Naive thymus-derived CD4-positive, alpha-beta T cell (primary cell): ENCODE data around the gene FBXO46. TPM values are rescaled to one million over a fixed set of nuclear protein-coding genes. Genes with fewer than 3 reads are reported as not detected.
"Not testable (repeated sequence)": the region's sequence is repeated elsewhere in the genome, so short reads cannot be mapped to it uniquely, and the experiment has no call there.

Experiments used
- ATAC-seq: fragments of 150-1000 bp; cut with Tn5 transposase; 2 replicates; pipeline ENCODE4 v1.10.0; 2021; ENCODE audit warnings: mild to moderate bottlenecking, moderate library complexity
- CTCF ChIA-PET: fragments of 350-600 bp; sonication (Branson Sonifier 250); formaldehyde crosslinking; loops from one replicate; lab custom pipeline; 2021; ENCODE audit warnings: antibody characterized with exemption; lab: Charles Lee
- POLR2A ChIA-PET: fragments of 350-600 bp; sonication (Branson Sonifier 250); formaldehyde crosslinking; loops from one replicate; lab custom pipeline; 2021; ENCODE audit warnings: antibody characterized with exemption, inconsistent platforms; lab: Charles Lee
- DNase-seq, 9 donors: peaks; one replicate each; pipeline versions ENCODE4 v3.0.0 to v3.0.0-alpha.2; 2020 to 2022; ENCODE audit warnings: mixed read lengths in 1 of 9
- H3K27ac ChIP-seq: one replicate; pipeline ENCODE4 v1.7.0; 2013; ENCODE audit warnings: mild to moderate bottlenecking, low read depth, low read length, moderate library complexity
- H3K27me3 ChIP-seq, 2 donors: one replicate each; pipeline ENCODE4 v1.7.0; 2013; ENCODE audit warnings: low read length in 2 of 2, mild to moderate bottlenecking in 2 of 2, moderate library complexity in 2 of 2; ENCODE audit not compliant: control insufficient read depth in 2 of 2, insufficient read depth in 2 of 2
- H3K36me3 ChIP-seq, 3 experiments: 1 replicate in 2 of 3; 2 replicates in 1 of 3; pipeline ENCODE4 v1.7.0; 2013; ENCODE audit warnings: low read length in 3 of 3, mild to moderate bottlenecking in 3 of 3, moderate library complexity in 1 of 3; ENCODE audit not compliant: insufficient read depth in 3 of 3, control insufficient read depth in 2 of 3
- H3K4me1 ChIP-seq, 2 donors: one replicate each; pipeline ENCODE4 v1.7.0; 2013; ENCODE audit warnings: low read length in 2 of 2, mild to moderate bottlenecking in 2 of 2, moderate library complexity in 1 of 2; ENCODE audit not compliant: control insufficient read depth in 2 of 2, insufficient read depth in 2 of 2
- H3K4me3 ChIP-seq: 2 replicates; pipeline ENCODE4 v1.7.0; 2013; ENCODE audit warnings: mild to moderate bottlenecking, low read length
- H3K9me3 ChIP-seq, 3 experiments: 1 replicate in 2 of 3; 2 replicates in 1 of 3; pipeline ENCODE4 v1.7.0; 2013; ENCODE audit warnings: low read length in 3 of 3; ENCODE audit not compliant: control insufficient read depth in 2 of 3
- H3K27ac Mint-ChIP-seq, 9 donors: one replicate each; pipeline ENCODE4 v1.8.0; 2020 to 2022; ENCODE audit warnings: mixed read lengths in 9 of 9, mild to moderate bottlenecking in 8 of 9, moderate library complexity in 5 of 9, inconsistent platforms in 2 of 9
- H3K27me3 Mint-ChIP-seq, 5 donors: one replicate each; pipeline ENCODE4 v1.8.0; 2021 to 2022; ENCODE audit warnings: mixed read lengths in 5 of 5, mild to moderate bottlenecking in 1 of 5
- H3K36me3 Mint-ChIP-seq, 5 donors: one replicate each; pipeline ENCODE4 v1.8.0; 2020 to 2022; ENCODE audit warnings: mixed read lengths in 5 of 5, mild to moderate bottlenecking in 3 of 5, inconsistent platforms in 1 of 5
- H3K4me1 Mint-ChIP-seq, 7 donors: one replicate each; pipeline ENCODE4 v1.8.0; 2020 to 2022; ENCODE audit warnings: mixed read lengths in 7 of 7, mild to moderate bottlenecking in 3 of 7, inconsistent platforms in 1 of 7
- H3K4me3 Mint-ChIP-seq, 10 donors: one replicate each; pipeline ENCODE4 v1.8.0; 2020 to 2022; ENCODE audit warnings: mild to moderate bottlenecking in 10 of 10, mixed read lengths in 10 of 10, moderate library complexity in 6 of 10, inconsistent platforms in 2 of 10
- H3K9me3 Mint-ChIP-seq, 11 donors: one replicate each; pipeline ENCODE4 v1.8.0; 2020 to 2022; ENCODE audit warnings: mixed read lengths in 11 of 11, mild to moderate bottlenecking in 4 of 11, inconsistent platforms in 1 of 11, moderate library complexity in 1 of 11
- intact Hi-C, 2 donors: fragments of 100-400 bp; cut with micrococcal nuclease; formaldehyde crosslinking; loops; one replicate each; pipeline ENCODE4 v1.15.1; 2023
- polyA plus RNA-seq, 2 donors: library from polyadenylated mRNA; unstranded; fragments of 300-500 nt; fragmentation: Illumina TruSeq; gene quantifications; one replicate each; pipeline ENCODE4 v1.2.3, GENCODE V29; 2021
- total RNA-seq, 6 experiments: library from RNA in 5 of 6; stranded (reverse) in 5 of 6; gene quantifications; 1 replicate in 5 of 6; 2 replicates in 1 of 6; pipeline ENCODE4 v1.2.3 and lab custom pipeline; 2021 to 2026

FBXO46 gene
- total and polyA plus RNA-seq, 7 experiments from 2014 or later = 11.1 to 52.9 (median 29.3) TPM

- ATAC-seq = peak; percentile 49
Measured at GRCh38 chr19:45739498-45740439, 9.1 kb upstream of the FBXO46 start.

GRCh38 chr19:45733160-45733810, 2.6 kb upstream of the FBXO46 start, which contains the start of gene MEIOSIN:
MEIOSIN (plus strand) TSS chr19:45733439; CDS start chr19:45735377, 1,938 bp downstream.
- Mint-ChIP-seq H3K9me3 (no peaks in the 10 kb centered on the region), H3K4me1 (peaks cover 14 to 25% (median 20%) of the 10 kb centered on the region in 7 donors), H3K36me3 (peaks cover 0 to 5% (median 0%) of the 10 kb centered on the region in 5 donors), H3K4me3 (peak within 1 kb of the TSS in 3 of 10 donors; percentile 20 to 51 (median 32)), H3K27me3 (peaks cover 0 to 10% (median 0%) of the 10 kb centered on the region in 5 donors), H3K27ac (no peak within 1 kb of the TSS)
- Histone ChIP-seq H3K9me3 (no peaks in the 10 kb centered on the region), H3K36me3 (peaks cover 0 to 5% (median 0%) of the 10 kb centered on the region in 3 experiments), H3K4me3 (no peak within 1 kb of the TSS), H3K4me1 (peaks cover 6 to 12% of the 10 kb centered on the region in 2 donors), H3K27me3 (no peaks in the 10 kb centered on the region), H3K27ac (no peak within 1 kb of the TSS)
- CTCF ChIA-PET = no interaction called here
- intact Hi-C loops = loop anchor here in 1 of 2 donors (5.0 kb wide), 1 partner anchor 326 kb away; the partner anchor contains the start of genes POLR1G and PPP1R13L
- DNase-seq = no peak
- POLR2A ChIA-PET = interaction anchor here (1.6 kb wide), 1 partner anchor 17 kb away, joined by 4 read pairs; no protein-coding TSS in a partner anchor
- ATAC-seq = no peak

More at GRCh38 chr19:45739498-45740439, 9.1 kb upstream of the FBXO46 start:
- ChIA-PET CTCF (interaction anchor here (1.2 kb wide), 1 partner anchor 47 kb away, joined by 3 read pairs; the partner anchor contains the start of gene QPCTL), POLR2A (interaction anchor here (0.6 to 1.0 kb wide), 2 partner anchors 9 to 160 kb away, joined by 3 to 5 read pairs; partner anchors contain the start of gene FBXO46)
- H3K9me3 ChIP-seq = no peaks in the 10 kb centered on the region
- H3K27me3 ChIP-seq = no peaks in the 10 kb centered on the region
- H3K27ac ChIP-seq = no peak overlapping the region
- H3K36me3 ChIP-seq = no peaks in the 10 kb centered on the region
- no peak overlapping the region for H3K4me3 ChIP-seq
- H3K4me1 ChIP-seq = no peaks in the 10 kb centered on the region
- H3K4me1 Mint-ChIP-seq = no peaks in the 10 kb centered on the region
- no peaks in the 10 kb centered on the region for H3K36me3 Mint-ChIP-seq
- no peak overlapping the region for H3K4me3 Mint-ChIP-seq
- DNase-seq = no peak
- no peak overlapping the region for H3K27ac Mint-ChIP-seq
- H3K27me3 Mint-ChIP-seq = peaks cover 0 to 22% (median 3%) of the 10 kb centered on the region in 5 donors
- no peaks in the 10 kb centered on the region for H3K9me3 Mint-ChIP-seq
- intact Hi-C loops = no loop called here

GRCh38 chr19:45729800-45730290, 851 bp downstream of the FBXO46 start:
- CTCF ChIA-PET = interaction anchor here (0.6 to 1.1 kb wide), 2 partner anchors 13 to 38 kb away, joined by 3 read pairs; partner anchors contain the start of gene QPCTL
- peak overlapping the region; percentile 96 for H3K4me3 ChIP-seq
- intact Hi-C loops = loop anchor here (1.0 to 5.0 kb wide), 9 partner anchors 13 to 323 kb away; partner anchors contain the start of genes QPCTL (in 2 of the 2), SYMPK (in 2 of the 2), DMWD (in 1 of the 2) and IRF2BP1 (in 1 of the 2)

GRCh38 chr19:45728683-45729082, 2.0 kb downstream of the FBXO46 start:
- POLR2A ChIA-PET = interaction anchor here (3.2 kb wide), 1 partner anchor 10 kb away, joined by 29 read pairs; no protein-coding TSS in a partner anchor
- DNase-seq, CTCF ChIA-PET, H3K27me3 Mint-ChIP-seq, H3K27ac ChIP-seq, H3K27me3 ChIP-seq, H3K9me3 ChIP-seq, H3K9me3 Mint-ChIP-seq, H3K36me3 ChIP-seq, intact Hi-C loops, H3K4me3 ChIP-seq, ATAC-seq: not testable (repeated sequence)
- H3K4me1 ChIP-seq = peaks cover 6 to 14% of the 10 kb centered on the region in 2 donors
- H3K36me3 Mint-ChIP-seq = peaks cover 0 to 10% (median 5%) of the 10 kb centered on the region in 5 donors
- H3K4me3 Mint-ChIP-seq = peak overlapping the region in 4 of 10 donors; percentile 5 to 98 (median 53)
- H3K4me1 Mint-ChIP-seq = peaks cover 27 to 48% (median 38%) of the 10 kb centered on the region in 7 donors
- peak overlapping the region in 4 of 9 donors; percentile 33 to 72 (median 54) for H3K27ac Mint-ChIP-seq

More at GRCh38 chr19:45729800-45730290, 851 bp downstream of the FBXO46 start:
- H3K27me3 ChIP-seq = no peaks in the 10 kb centered on the region
- ATAC-seq (no peak), DNase-seq (peak in 1 of 9 donors; percentile 33)
- Mint-ChIP-seq H3K27ac (peak overlapping the region; percentile 60 to 93 (median 91)), H3K27me3 (no peaks in the 10 kb centered on the region), H3K4me3 (peak overlapping the region; percentile 85 to 98 (median 92)), H3K36me3 (peaks cover 0 to 7% (median 3%) of the 10 kb centered on the region in 5 donors), H3K4me1 (peaks cover 27 to 41% (median 33%) of the 10 kb centered on the region in 7 donors), H3K9me3 (no peaks in the 10 kb centered on the region)
- H3K9me3 ChIP-seq = no peaks in the 10 kb centered on the region
- POLR2A ChIA-PET = interaction anchor here (1.0 to 3.2 kb wide), 7 partner anchors 10 to 172 kb away, joined by 3 to 29 read pairs (median 3); partner anchors contain the start of genes MYPOP, QPCTL and SNRPD2
- peaks cover 0 to 5% (median 0%) of the 10 kb centered on the region in 3 experiments for H3K36me3 ChIP-seq
- peaks cover 6 to 14% of the 10 kb centered on the region in 2 donors for H3K4me1 ChIP-seq
- H3K27ac ChIP-seq = peak overlapping the region; percentile 92

GRCh38 chr19:45720065-45720464, 10.6 kb downstream of the FBXO46 start:
- ChIA-PET POLR2A (interaction anchor here (5.1 kb wide), 1 partner anchor 10 kb away, joined by 29 read pairs; the partner anchor contains the start of gene FBXO46), CTCF (interaction anchor here (0.6 to 0.7 kb wide), 2 partner anchors 74 to 1907 kb away, joined by 3 to 4 read pairs; no protein-coding TSS in a partner anchor)
- Histone ChIP-seq H3K36me3 (peaks cover 0 to 18% (median 0%) of the 10 kb centered on the region in 3 experiments), H3K4me1 (peaks cover 17 to 22% of the 10 kb centered on the region in 2 donors)
- ATAC-seq, intact Hi-C loops, H3K27me3 Mint-ChIP-seq, H3K9me3 Mint-ChIP-seq, H3K9me3 ChIP-seq, H3K27me3 ChIP-seq, H3K27ac ChIP-seq, DNase-seq, H3K4me3 ChIP-seq: not testable (repeated sequence)
- peak overlapping the region in 4 of 9 donors; percentile 28 to 84 (median 38) for H3K27ac Mint-ChIP-seq
- H3K4me3 Mint-ChIP-seq = peak overlapping the region in 1 of 10 donors; percentile 45
- peaks cover 24 to 49% (median 40%) of the 10 kb centered on the region in 7 donors for H3K4me1 Mint-ChIP-seq
- H3K36me3 Mint-ChIP-seq = peaks cover 0 to 24% (median 14%) of the 10 kb centered on the region in 5 donors
